OCI-LY1 (cell line): ENCODE results near the gene TTLL9.

ENCODE experiments used
- H2AFZ ChIP-seq: fragments of 200-600 bp; sonication (generic), shearing (Covaris generic); 2 replicates; pipeline ENCODE4 v1.6.0; 2014; ENCODE audit warnings: antibody characterized with exemption, mild to moderate bottlenecking, low read length
- H3F3A ChIP-seq: fragments of 200-600 bp; sonication (generic), shearing (Covaris generic); 2 replicates; pipeline ENCODE4 v1.6.0; 2014; ENCODE audit warnings: mild to moderate bottlenecking, antibody characterized with exemption, low read length, moderate library complexity; ENCODE audit not compliant: insufficient read depth
- H3K27ac ChIP-seq: fragments of 200-600 bp; sonication (generic); 2 replicates; pipeline ENCODE4 v1.5.1; 2014; ENCODE audit warnings: low read length, mixed run types, mild to moderate bottlenecking, low read depth; ENCODE audit not compliant: poor library complexity, severe bottlenecking
- H3K27me3 ChIP-seq: fragments of 200-600 bp; sonication (generic); 2 replicates; pipeline ENCODE4 v1.6.0; 2014; ENCODE audit warnings: antibody characterized with exemption, mild to moderate bottlenecking, low read length, moderate library complexity; ENCODE audit not compliant: insufficient read depth
- H3K36me3 ChIP-seq: fragments of 200-600 bp; sonication (generic); 2 replicates; pipeline ENCODE4 v1.6.1; 2014; ENCODE audit warnings: mild to moderate bottlenecking, antibody characterized with exemption, low read length, moderate library complexity, mixed read lengths; ENCODE audit not compliant: insufficient read depth
- H3K4me1 ChIP-seq: fragments of 200-600 bp; sonication (generic); 2 replicates; pipeline ENCODE4 v1.5.1; 2014; ENCODE audit warnings: mild to moderate bottlenecking, low read length, moderate library complexity; ENCODE audit not compliant: insufficient read depth, severe bottlenecking
- H3K4me2 ChIP-seq: fragments of 200-600 bp; sonication (generic), shearing (Covaris generic); 2 replicates; pipeline ENCODE4 v1.6.1; 2014; ENCODE audit warnings: low read length
- H3K4me3 ChIP-seq: fragments of 200-600 bp; sonication (generic); 2 replicates; pipeline ENCODE4 v1.5.1; 2014; ENCODE audit warnings: low read length, low read depth, mild to moderate bottlenecking, mixed read lengths; ENCODE audit not compliant: poor library complexity, severe bottlenecking
- H3K79me2 ChIP-seq: fragments of 200-600 bp; shearing (Covaris generic); 2 replicates; pipeline ENCODE4 v1.6.1; 2016; ENCODE audit warnings: mixed run types, low read length, mixed read lengths; ENCODE audit not compliant: insufficient read depth
- H3K9ac ChIP-seq: fragments of 200-600 bp; sonication (generic), shearing (Covaris generic); 2 replicates; pipeline ENCODE4 v1.6.1; 2014; ENCODE audit warnings: mild to moderate bottlenecking, low read length, mixed read lengths
- H3K9me2 ChIP-seq: fragments of 200-600 bp; sonication (generic), shearing (Covaris generic); 2 replicates; pipeline ENCODE4 v1.6.1; 2014; ENCODE audit warnings: low read depth, mild to moderate bottlenecking, low read length, mixed read lengths
- H3K9me3 ChIP-seq: fragments of 200-600 bp; shearing (Covaris generic); 2 replicates; pipeline ENCODE4 v1.6.1; 2014; ENCODE audit warnings: low read length, mixed read lengths
- H4K20me1 ChIP-seq: fragments of 200-600 bp; sonication (generic), shearing (Covaris generic); 2 replicates; pipeline ENCODE4 v1.6.0; 2016; ENCODE audit warnings: mild to moderate bottlenecking, low read length; ENCODE audit not compliant: insufficient read depth
- CTCF ChIP-seq: fragments of 200-600 bp; sonication (generic), shearing (Covaris generic); IDR thresholded peaks from 2 replicates; pipeline ENCODE4 v1.5.1; 2017; ENCODE audit warnings: mild to moderate bottlenecking, antibody characterized with exemption, low read length, moderate library complexity, mixed read lengths
- EZH2 ChIP-seq: fragments of 200-600 bp; sonication (generic), shearing (Covaris generic); IDR thresholded peaks from 2 replicates; pipeline ENCODE4 v1.8.0; 2017; ENCODE audit warnings: borderline replicate concordance, mixed run types, mild to moderate bottlenecking, antibody characterized with exemption, low read length, moderate library complexity, mixed read lengths

TTLL9 gene

GRCh38 chr20:31843881-31844280, 26.6 kb upstream of the TTLL9 start:
- Histone ChIP-seq H3K27ac (no peak overlapping the region), H3K9me2 (no peaks in the 10 kb centered on the region), H3K4me2 (no peak overlapping the region), H3K79me2 (no peaks in the 10 kb centered on the region), H3K27me3 (no peaks in the 10 kb centered on the region; the same call in 1 of the 2 replicates), H4K20me1 (no peaks in the 10 kb centered on the region), H3K9me3 (no peaks in the 10 kb centered on the region), H3K4me3 (no peak overlapping the region), H2AFZ (no peak overlapping the region), H3K36me3 (no peaks in the 10 kb centered on the region), H3F3A (no peaks in the 10 kb centered on the region), H3K9ac (no peak overlapping the region), H3K4me1 (no peaks in the 10 kb centered on the region)
- TF ChIP-seq EZH2 (no peak), CTCF (no peak)

- H3K79me2 ChIP-seq: no peaks in the 10 kb centered on the region
- no peaks in the 10 kb centered on the region for H3K9me3 ChIP-seq
- H3K9ac ChIP-seq: no peak overlapping the region
- no peaks in the 10 kb centered on the region for H3K4me1 ChIP-seq
- peaks cover 5% of the 10 kb centered on the region; the same call in 1 of the 2 replicates for H3K27me3 ChIP-seq
- H3K9me2 ChIP-seq: no peaks in the 10 kb centered on the region
- H3K27ac ChIP-seq: no peak overlapping the region
- no peak overlapping the region for H3K4me2 ChIP-seq
- no peaks in the 10 kb centered on the region for H3K36me3 ChIP-seq
- no peaks in the 10 kb centered on the region for H3F3A ChIP-seq
- no peak overlapping the region for H3K4me3 ChIP-seq
- TF ChIP-seq CTCF (no peak), EZH2 (no peak)
- H2AFZ ChIP-seq: no peak overlapping the region
- no peaks in the 10 kb centered on the region for H4K20me1 ChIP-seq
These were observed 25.6 kb upstream of the TTLL9 start for GRCh38 chr20:31844737-31845299.

GRCh38 chr20:31845300-31845863, 25.1 kb upstream of the TTLL9 start, which contains the start of gene FOXS1:
TSS of gene FOXS1 (minus strand) at chr20:31845604. CDS start at chr20:31845542, 62 bp downstream.
- H3K79me2 ChIP-seq: no peaks in the 10 kb centered on the region
- no peak within 1 kb of the TSS for H3K4me3 ChIP-seq
- TF ChIP-seq EZH2: no peak
- no peak for TF ChIP-seq CTCF
- H2AFZ ChIP-seq: no peak within 1 kb of the TSS
- no peak within 1 kb of the TSS for H3K4me2 ChIP-seq
- H3K9ac ChIP-seq: no peak within 1 kb of the TSS
- no peaks in the 10 kb centered on the region for H3K36me3 ChIP-seq
- no peak within 1 kb of the TSS for H3K27ac ChIP-seq
- no peaks in the 10 kb centered on the region for H3K9me2 ChIP-seq
- H3K27me3 ChIP-seq: peaks cover 5% of the 10 kb centered on the region; the same call in 1 of the 2 replicates
- no peaks in the 10 kb centered on the region for H3K4me1 ChIP-seq
- H3F3A ChIP-seq: no peaks in the 10 kb centered on the region
- H4K20me1 ChIP-seq: no peaks in the 10 kb centered on the region
- no peaks in the 10 kb centered on the region for H3K9me3 ChIP-seq
